Adrenal gland (tissue), 5 donors: Measurements from ENCODE around the gene USP31.

Experiments used
- POLR2A ChIP-seq, 2 donors: fragments of 450-650 bp; IDR thresholded peaks; one replicate each; pipeline ENCODE4 v1.6.1; 2017; ENCODE audit warnings: antibody characterized with exemption in 2 of 2, mild to moderate bottlenecking in 2 of 2, moderate library complexity in 1 of 2
- TF ChIP-seq, protein P1 (sequence below), 6 experiments: fragments of 450-650 bp in 4 of 6; fragments of 200-600 bp in 2 of 6; sonication (generic) in 1 of 6; IDR thresholded peaks; 1 replicate in 5 of 6; 2 replicates in 1 of 6; pipeline versions ENCODE4 v1.5.1 to v1.8.0; 2016 to 2021; ENCODE audit warnings: antibody characterized with exemption in 6 of 6, mild to moderate bottlenecking in 2 of 6, moderate library complexity in 1 of 6
- donor health status: DM: no; HTN: no; CAD: no.

GRCh38 chr16:23072769-23073549 is 76.3 kb downstream of the USP31 start:
- TF ChIP-seq POLR2A (IDR thresholded peaks at IDR 0.05), result no peak
- TF ChIP-seq, protein P1, sequence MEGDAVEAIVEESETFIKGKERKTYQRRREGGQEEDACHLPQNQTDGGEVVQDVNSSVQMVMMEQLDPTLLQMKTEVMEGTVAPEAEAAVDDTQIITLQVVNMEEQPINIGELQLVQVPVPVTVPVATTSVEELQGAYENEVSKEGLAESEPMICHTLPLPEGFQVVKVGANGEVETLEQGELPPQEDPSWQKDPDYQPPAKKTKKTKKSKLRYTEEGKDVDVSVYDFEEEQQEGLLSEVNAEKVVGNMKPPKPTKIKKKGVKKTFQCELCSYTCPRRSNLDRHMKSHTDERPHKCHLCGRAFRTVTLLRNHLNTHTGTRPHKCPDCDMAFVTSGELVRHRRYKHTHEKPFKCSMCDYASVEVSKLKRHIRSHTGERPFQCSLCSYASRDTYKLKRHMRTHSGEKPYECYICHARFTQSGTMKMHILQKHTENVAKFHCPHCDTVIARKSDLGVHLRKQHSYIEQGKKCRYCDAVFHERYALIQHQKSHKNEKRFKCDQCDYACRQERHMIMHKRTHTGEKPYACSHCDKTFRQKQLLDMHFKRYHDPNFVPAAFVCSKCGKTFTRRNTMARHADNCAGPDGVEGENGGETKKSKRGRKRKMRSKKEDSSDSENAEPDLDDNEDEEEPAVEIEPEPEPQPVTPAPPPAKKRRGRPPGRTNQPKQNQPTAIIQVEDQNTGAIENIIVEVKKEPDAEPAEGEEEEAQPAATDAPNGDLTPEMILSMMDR (IDR thresholded peaks at IDR 0.05), result no peak
